GM18870 (cell line): ENCODE results near the gene TSHZ2.
"Not testable (repeated sequence)": the region's sequence is repeated elsewhere in the genome, so short reads cannot be mapped to it uniquely, and the experiment has no call there.

Experiments used
- ATAC-seq: cut with Tn5 transposase; IDR thresholded peaks from one replicate; pipeline ENCODE4 v1.9.1; 2021; ENCODE audit warnings: moderate library complexity; ENCODE audit not compliant: unreplicated experiment

TSHZ2 gene

DNA sequence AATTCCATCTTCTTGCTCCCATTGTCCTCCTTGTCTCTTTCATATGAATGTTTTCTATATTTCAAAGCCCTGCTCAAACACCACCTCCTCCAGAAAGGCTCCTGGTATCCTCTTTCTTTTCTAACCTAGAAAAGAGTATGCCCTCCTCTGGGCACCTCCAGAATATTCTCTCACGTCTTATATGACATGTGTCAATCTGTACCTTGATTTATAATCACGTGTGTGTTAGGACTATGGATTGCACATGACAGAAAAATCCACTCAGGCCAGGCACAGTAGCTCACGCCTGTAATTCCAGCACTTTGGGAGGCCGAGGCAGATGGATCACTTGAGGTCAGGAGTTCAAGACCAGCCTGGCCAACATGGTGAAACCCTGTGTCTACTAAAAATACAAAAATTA is 464.8 kb downstream of the TSHZ2 start:
- ATAC-seq, result not testable (repeated sequence)

DNA sequence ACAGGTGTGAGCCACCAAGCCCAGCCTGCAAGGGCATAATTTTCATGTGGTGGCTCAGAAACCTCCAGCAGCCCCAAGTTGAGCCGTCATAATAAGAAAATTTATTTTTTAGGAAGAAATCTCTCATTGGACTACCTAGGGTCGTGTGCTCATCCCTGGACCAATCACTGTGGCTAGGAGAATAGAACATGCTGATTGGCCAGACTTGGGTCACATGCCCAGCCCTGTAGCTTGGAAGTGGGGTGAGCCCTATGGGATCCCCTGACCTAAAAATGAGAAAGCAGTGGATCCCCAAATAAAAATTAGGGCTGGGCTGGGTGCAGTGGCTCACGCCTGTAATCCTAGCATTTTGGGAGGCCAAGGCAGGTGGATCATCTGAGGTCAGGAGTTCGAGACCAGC is 466.2 kb downstream of the TSHZ2 start:
- ATAC-seq, result no peak

DNA sequence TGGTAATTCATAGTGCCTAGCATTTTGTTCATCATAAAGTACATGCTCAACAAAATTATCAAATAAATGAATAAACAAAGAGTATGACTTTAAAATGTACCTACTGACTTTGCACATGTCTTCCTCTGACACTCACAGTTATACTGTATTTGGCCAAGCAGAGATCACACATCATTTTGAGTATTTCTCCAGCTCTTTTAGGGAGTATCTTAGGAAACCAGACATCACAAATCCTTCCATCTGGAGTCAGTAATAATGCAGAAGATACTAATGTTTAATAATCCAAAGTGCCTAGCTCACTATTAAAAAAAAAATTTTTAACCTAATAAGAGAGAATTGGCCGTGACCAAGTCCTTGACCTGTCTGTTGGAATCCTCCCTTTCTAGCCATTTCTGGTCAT is 466.9 kb downstream of the TSHZ2 start:
- no peak for ATAC-seq

DNA sequence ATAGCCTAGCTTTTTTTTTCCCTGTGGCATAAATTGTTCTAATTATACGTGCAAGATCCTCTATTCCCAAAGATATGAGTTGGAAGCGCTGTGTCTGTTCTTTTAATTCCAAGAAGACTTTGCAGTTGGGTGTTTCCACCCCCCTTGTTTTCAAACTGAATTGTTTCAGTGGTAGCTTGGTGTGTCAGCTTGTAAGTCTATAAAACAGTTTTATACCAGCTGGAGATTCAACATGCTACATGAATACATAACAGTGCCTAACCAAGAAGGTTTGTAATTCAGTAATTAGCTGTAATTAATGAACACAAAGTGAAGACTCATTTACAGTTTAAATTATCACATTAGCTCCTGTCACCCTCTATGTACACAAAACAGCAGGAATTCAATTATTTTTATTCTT is 467.5 kb downstream of the TSHZ2 start:
- ATAC-seq, result no peak

DNA sequence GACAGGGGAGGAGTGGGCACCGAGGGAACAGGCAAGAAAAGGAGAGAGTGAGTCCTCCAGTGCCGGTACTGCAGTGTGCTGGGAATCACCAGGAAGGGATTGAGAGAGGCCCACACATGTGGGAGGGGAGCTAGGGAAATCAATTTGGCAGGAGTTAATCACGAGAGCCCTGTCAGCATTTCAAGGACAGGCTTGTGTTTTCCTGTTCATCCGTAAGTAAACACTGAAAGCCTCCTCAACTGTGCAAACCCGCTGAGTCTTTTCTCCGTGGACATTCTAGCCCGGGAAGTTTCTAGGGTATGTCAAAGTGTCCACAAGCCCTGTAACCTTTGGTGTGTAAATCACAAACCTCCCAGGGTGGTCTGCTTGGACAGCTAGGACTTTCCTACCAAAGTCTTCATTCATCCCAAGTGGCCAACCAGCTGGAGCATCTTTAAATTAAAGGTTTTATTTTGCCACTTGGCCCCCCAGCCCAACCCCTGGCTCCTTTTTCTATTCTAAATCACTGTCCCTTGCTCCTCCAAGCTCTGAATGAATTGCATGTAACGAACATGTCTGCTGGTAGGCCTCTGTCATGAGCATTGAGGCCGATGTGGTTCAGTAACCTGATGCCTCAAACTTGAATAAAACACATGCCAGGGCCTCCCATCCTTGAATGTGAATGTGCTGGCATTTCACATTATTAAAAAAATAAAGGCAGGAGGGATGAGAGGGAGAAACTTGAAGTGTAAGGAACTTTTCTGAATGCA is 472.4 kb downstream of the TSHZ2 start:
- ATAC-seq, result no peak

DNA sequence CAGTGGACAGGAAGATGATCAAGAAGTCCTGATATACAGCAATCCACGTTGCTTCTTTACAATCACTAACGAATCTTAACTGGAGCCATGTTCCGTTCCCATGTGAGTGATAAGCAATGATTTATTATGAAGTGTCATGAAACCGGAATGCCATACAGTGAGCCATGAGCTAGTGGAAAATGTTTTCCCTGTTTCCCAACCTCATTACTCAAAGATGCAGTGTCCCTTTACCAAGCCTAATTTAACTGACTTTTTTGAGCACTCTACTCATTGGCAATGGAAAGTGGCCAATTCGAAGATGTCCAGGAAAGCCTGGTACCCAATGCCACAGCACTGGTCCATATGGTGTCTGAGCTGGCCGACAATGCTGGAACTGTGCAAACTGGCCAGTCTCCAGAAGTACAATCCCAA is 473.2 kb downstream of the TSHZ2 start:
- no peak for ATAC-seq

DNA sequence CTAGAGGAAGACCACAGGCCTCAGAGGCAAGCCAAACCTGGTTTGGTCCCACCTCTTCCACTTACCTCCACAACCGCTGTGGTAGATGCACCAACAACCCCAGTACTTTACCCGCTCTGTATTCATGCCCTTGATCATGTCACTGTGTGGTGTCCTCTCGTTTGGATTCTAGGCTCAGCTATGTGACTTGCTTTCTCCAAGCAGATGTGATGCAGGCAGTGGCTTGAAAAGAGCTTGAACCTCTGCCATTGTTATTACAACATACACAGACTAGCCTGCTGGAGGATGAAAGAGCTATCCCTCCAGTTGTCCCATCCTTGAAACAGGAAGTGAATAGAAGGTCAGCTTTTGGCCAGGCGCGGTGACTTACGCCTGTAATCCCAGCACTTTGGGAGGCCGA is 473.8 kb downstream of the TSHZ2 start:
- ATAC-seq, result no peak

DNA sequence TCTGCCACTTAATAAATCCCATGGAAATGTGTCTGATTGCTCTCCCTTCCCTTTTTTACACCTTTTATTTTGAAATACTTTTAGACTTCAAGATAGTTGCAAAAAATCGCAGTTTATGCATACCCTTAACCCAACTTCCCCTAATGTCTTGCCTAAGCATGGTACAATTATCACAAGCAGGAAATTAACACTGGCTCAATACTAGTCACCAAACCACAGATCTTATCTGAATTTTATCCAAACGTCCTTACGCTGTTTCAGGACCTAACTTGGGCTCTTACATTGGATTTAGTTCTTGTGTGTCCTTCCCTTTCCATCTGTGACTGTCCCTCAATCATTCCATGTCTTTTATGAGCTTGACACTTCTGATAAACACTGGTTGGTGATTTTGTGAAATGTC is 475.2 kb downstream of the TSHZ2 start:
- ATAC-seq, result no peak

DNA sequence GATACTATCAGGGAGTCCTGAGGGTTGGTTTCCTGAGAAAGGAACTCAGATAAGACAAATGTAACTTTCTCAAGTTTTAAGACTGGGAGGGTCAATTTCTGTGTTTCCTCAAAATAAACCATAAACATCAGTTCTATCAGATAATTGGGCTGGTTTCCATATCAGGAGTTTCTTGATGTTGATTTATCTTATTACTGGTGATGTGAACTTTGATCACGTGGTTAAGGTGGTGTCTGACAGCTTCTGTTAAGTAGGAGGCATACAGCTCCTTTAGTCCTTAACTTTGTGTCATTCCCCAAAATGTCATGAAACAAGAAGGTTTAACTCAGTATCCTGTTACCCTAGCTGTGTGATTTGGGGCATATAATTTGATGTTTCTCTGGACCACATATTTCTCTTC is 476.3 kb downstream of the TSHZ2 start:
- ATAC-seq, result no peak

DNA sequence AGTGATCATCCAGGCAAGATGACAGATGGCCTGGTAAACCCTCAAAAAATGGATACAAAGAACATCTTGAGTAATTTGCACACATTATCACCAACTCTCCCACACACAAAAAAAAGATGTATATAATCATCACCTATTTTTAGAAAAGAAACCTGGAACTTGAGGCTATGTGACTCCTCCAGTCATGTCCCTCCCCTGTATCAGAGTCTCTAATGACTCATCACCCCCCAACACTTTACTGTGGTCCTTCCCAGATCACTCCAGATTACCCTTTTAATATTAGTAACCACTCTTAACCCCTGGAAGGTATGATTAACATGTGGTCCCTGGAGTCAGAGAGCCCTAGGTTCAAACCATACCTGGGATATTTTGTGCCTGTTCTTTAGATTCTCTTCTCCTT is 476.7 kb downstream of the TSHZ2 start:
- ATAC-seq, result no peak

DNA sequence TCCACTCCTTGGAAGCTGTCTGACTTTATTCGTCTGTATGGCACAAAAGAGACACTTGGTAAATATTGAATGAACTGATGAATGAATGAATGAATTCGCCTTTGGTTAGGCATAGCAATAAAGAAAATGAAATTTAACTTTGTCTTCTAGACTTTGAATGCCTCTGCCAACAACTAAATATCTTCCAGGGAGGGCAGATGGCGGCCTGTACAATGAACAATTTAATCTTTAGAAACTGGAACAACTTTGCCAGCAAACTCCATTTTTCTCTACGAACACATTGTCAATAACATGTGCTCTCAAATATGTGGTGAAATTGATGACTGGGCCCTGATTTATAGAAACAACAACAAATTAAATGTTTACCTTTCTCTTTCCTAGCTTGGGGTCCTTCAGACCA is 480.9 kb downstream of the TSHZ2 start:
- ATAC-seq, result no peak

DNA sequence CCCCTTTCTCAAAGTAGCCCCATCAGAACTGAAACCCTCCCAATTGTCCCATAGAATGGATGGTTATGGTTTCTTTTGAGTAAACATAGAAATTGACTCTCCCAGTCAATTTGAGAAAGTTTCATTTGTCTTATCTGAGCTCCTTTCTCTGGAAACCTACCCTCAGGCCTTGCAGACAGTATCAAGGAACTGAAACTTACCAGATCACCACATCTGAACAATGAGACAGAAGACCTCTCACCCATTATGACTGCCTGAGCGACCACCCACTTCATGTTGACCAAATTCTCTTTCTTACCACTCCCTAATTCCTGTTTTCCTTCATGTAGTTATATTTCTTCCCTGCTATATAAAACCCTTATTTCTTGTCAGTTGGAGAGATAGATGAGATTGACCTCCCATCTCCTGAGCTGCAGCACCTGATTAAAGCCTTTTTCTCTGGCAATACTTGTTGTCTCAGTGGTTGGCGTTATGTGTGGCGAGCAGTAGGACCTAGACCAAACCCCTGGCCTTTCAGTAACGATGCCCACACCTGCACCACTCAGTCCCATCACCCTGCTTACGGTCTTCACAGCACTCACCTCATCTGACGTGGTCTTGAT is 482.6 kb downstream of the TSHZ2 start:
- no peak for ATAC-seq

DNA sequence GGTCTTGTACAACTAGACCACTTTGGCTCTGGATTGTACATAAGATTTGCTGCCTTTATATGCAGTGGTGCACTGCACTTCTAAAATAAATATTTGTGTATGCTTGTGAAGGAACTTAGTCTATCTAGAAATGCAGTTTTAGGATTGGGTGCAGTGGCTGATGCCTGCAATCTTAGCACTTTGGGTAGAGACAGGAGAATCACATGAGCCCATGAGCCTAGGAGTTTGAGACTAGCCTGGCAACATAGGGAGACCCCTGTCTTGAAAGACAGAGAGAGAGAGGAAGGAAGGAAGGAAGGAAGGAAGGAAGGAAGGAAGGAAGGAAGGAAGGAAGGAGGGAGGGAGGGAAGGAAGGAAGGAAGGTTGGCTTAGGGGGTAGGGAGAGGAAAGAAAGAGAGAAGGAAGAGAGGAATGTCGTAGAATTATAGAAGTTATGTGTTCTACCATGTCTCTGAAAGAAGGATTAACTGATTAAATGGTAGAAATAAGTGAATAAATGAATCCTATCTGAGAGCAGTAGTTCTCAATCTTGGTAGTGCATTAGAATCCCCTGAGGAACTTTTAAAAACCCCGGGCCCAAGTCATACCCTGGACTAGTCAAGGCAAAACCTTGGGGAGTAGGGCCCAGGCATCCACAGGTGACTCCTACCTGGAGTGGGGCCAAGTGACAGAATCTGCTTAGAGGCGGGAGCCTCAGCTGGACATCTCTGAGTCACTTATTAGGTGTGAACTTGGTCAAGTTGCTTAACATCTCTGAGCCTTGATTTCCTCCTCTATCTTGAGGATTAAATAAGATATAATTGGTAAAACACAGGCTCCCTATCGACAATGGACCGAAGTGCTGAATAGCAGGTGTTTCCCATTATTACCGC is 491.2 kb downstream of the TSHZ2 start:
- no peak for ATAC-seq

DNA sequence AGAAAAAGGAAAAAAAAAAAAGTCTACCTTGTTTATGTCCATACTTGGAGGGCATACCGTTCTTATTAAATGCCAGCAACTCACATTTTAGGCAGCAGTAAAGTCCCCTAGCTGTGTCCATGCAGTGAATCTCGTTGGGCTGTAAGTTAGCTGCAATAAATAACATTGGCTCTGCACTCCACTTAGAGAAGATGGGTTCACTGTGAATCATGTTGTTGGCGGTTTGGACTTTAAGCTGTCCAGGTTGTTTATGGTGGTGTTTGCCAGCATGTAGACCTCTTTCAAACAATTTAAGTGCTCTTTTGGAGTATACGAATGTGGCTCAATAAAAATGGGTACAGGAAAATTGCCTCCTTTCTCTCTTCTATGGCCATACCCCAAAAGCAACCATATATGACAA is 494.1 kb downstream of the TSHZ2 start:
- ATAC-seq, result no peak

DNA sequence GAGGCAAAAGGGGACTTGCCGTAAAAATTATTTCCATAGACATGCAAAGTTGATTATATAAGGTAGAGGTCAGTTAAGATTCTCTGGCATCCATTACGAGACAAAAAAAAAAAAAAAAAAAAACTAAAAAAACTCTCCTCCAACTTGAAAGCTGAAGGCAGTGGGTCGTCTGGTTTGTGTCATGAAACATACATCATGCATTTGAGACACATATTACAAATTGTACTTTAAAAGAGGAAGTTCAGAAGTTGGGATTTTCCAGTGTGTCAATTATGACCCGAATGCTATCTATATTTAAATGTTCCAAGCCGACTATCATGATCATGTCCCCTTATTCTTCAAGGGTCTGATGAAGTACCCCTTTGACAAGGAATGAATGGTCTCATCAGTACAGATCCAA is 496.4 kb downstream of the TSHZ2 start:
- ATAC-seq, result no peak

DNA sequence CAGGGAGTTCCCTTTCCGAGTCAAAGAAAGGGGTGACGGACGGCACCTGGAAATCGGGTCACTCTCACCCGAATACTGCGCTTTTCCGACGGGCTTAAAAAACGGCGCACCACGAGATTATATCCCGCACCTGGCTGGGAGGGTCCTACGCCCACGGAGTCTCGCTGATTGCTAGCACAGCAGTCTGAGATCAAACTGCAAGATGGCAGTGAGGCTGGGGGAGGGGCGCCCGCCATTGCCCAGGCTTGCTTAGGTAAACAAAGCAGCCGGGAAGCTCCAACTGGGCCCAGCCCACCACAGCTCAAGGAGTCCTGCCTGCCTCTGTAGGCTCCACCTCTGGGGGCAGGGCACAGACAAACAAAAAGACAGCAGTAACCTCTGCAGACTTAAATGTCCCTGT is 500.7 kb downstream of the TSHZ2 start:
- not testable (repeated sequence) for ATAC-seq

DNA sequence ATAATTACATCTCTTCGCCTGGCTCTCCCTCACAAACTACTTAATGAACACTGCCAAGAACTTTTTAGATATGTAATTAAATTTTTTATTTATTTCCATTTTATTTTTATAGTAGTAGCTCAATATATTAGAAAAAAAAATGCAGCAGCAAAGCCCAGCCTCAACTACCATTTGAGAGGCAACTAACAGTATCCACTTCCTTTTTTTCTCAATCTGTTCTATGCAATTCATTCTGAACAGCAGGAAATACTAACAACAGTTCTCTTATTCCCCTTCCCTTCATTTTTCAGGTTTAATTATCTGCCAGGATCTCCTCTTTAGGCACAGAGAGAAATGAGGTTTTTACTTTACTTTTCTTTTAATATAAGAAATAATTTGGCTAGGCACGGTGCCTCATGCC is 508.8 kb downstream of the TSHZ2 start:
- ATAC-seq, result no peak

DNA sequence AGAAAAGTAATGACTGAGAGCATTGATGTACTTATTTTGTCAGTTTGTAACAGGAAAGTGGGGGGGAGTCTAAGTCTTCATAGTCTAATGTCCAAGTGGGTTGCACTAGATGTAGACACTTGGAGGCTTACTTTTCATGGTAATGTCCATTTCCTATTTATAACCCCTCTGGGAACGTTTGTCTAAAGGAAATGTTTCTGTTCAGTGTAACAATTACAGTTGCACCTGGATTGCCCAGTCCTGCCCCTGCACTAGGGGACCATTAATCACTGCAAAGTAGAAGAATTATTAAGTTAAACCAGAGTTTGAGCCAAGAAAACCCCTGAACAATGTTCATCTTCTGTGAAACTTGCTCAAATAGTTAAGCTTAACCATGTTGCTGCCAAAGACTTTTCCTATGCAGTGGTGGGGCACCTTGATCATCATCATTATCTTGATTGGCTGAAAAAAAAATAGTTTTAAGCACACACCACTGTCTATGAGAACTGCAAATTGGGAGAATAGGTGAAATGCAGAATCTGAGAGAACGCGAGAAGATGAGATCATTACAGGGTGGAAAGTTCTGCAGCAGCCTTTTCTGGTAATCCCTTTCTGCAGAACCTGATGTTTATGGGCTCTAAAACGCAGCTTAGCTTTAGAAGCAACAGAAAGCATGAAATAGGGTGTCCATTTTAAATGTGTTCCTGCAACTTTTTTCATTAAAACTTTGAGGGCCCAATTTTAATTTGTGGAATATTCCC is 515.5 kb downstream of the TSHZ2 start:
- no peak for ATAC-seq

DNA sequence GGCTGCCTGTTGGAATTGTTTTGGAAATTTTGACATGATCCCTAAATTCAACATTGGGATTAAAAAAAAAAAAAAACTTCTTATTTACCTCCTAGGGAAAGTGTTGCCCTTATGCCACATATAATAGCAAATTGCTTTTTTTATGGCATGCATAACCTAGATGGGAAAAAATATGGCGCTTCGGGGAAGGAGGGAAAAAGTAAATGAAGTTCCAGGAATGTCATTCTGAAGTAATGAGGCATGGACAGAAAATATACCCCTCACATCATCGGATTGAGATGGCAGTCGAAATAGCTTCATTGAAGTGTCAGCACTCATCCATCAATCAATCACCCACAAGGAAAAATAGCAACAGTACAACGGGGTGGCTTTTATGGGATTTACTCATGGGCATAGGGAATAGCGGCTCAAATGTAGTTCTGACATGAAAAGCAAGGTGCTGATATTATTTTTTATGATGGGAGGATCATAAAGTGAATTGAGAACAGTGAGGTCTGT is 516.7 kb downstream of the TSHZ2 start:
- no peak for ATAC-seq

DNA sequence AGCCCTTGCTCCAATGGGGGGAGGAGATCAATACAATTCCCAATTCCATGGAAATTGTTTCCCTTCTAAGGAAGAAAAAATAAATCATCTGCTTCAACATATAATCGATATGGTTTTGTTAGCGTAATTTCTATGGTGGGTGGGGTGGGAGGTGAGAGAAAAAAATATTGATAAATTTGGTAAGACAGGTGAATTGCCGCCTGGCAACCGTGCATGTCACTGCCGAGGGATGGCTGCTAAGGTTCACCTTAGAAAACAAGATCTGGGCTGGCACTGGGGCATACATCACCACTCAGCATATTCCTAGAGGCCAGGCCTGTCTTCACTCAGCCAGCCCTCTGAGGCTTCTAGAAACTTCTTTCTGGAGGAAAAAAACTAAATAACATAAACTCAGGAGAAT is 517.4 kb downstream of the TSHZ2 start:
- ATAC-seq, result no peak

DNA sequence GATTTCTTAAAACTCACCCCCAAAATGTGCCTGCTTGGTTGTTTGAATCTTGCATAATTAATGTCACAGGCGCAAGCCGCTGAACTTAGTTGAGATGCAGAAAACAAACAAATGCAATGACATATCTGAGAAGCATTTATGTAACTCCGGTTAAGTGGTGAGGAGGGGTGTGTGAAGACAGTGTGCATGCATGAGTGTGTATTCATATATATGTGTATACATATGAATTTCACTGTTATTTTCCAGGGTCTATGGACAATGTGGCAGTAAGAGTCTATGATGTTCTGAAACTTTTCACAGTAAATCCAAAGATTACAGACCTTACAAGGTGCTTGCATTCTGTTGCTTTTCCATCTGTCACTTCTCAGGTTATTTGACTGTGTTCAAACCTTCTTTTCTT is 518.5 kb downstream of the TSHZ2 start:
- ATAC-seq, result no peak
